Activated CD4-positive, CD25-positive, alpha-beta regulatory T cell treated with anti-CD3 and anti-CD28 coated beads, Interleukin-2, amount 50 U/mL, for 16 hours (primary cell): ENCODE results near the gene DPH1.

Experiments used
- DNase-seq: peaks from one replicate; pipeline ENCODE4 v3.0.0-alpha.2; 2020; ENCODE audit warnings: low read depth, low spot score

DPH1 gene

DNA sequence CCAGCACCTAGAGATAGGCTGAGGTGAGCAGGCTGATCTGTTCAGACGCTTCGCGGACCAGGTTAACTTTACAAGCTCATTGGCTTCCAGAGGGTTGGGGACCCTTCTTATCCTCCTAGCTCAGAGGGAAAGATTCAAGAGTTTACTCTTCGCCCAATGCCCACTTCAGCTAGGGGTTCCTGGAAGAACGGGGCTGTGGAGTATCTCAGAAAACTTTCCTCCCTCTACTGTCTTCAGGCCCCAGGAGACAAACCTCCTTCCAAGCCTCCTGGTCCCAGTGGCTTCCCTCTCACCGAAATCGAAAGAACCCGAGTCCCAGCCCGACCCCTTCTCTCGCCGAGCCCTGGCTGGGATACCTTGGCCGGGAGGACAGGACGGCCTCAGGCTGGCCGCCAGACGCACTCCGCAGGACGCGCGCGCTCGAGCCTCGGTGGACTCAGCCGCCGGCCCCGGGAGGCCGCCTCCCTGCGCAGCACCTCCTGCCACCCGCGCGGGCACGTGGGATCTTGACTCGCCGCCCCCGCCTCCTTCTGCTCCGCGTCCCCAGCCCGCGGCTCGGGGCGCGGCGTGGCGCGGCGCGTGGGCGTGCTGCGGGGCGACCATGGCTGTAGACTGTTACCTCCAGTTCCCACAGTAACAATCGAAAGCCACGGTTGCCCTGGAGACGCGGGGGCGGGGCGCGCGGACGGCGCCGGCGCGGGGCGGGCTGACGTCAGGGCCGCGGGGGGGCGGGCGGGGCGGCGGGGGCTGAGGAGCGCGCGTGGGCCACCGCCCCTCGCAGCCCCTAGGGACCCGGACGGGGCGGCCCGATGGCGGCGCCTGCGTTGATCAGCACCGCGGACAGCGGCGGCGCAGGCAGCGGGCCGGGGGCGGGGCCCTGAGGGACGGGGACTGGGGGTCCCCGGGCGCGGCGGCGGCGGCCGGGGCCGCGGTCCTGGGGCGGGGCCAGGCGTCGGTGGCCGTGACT, 19.7 kb downstream of the DPH1 start:
- DNase-seq: peak; percentile 80

DNA sequence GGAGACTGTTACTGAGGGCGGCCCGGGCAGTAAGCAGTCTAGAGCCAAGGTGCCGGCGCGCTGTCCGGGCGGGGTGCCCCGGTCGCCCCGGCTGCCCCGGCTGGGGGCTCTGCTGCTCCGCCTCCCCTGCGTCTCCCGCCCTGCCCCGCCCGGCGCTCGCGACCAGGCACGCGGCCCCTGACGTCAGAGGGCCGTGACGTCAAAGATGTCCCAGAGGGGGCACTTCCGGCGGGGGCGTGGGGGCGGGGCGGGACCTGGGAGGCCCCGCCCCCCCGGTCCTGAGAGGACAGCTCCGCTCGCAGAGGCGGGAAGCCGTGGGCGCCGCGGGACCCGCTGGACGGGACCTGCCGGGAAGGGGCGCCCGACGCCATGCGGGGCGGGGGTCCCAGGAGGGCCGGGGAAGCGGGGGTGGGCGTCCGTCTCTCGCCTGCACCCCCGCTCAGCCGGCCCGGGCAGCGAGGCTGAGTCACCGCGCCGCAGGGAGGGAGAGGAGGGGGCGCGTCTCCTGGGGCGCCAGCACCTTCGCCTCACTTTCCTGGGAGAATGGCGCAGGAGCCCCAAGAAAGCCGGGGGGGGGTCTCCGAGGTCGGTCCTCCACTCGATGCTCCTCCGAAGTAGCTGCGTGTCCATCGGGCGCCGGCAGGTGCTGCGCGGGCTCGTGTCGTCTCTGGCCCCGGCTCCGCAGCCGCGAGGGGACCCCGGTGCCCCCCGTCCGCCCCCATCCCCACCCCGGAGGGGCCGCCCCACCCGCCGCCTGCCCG, 20.5 kb downstream of the DPH1 start:
- DNase-seq: no peak

DNA sequence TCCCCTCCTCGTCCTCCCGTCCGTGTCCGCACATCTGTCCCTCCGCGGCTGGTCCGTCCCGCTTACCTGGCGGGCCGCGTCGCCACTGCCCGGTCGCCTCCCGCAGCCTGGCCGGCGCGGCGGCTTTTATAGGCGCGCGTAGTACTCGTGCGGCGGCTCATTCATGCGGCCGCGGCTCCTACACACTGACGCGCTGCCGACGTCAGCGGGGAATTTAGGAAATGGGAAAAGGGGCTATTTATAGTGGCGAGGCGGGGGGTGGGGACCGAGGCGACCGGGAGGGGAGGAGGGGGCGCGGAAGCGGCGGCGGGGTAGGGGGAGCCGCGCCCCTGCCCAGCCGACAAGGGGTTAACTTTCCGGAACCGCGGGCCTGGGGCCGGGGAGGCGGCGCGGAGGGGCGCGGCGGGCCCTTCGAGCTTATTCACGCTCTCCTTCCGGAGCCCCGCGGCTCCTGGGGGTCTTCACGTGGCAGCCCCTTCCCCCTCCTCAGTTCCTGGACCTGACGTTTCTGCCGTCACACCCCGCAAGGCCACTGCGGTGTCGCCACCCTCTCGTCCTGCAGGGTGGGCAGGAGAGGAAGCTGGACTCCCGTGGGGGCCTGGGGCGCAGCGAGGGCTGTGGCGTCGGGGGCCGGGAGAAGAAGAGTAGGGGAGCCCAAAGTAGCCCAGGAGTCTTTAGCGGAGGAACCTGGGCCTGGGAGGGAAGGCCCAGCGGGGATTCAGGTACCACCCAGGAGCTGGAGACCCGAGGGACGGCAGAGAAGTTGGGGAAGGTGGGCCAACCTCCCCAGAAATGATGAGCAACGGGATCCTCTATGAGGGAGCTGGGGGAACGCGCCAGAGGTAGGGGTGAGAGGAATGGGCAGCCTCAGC, 21.3 kb downstream of the DPH1 start:
- no peak for DNase-seq

DNA sequence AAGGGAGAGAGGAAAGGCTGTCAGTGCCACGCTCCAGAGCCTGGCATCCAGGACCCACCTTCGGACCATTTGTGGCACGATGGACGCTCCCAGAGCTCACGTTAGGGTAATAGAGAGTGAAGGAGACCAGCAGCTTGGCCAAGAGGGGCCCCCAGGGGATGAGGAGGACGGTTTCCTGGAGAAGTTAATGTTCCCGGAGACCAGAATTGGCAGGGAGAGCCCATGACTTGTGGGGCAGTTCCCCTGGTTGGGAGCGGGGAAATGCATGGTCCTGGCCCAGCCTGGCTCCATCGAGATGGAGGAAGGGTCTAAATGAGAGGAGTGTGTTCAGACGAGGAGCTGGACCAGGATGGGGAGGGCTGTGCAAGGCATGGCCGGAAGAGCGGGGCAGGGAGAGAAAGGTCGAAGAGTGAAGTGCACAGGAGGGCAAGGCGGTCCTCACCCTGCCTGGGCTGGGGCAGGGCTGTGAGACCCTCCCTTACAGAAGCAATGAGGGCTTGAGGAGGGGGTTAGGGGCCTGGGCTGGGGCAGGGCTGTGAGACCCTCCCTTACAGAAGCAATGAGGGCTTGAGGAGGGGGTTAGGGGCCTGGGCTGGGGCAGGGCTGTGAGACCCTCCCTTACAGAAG, 22.1 kb downstream of the DPH1 start:
- no peak for DNase-seq

DNA sequence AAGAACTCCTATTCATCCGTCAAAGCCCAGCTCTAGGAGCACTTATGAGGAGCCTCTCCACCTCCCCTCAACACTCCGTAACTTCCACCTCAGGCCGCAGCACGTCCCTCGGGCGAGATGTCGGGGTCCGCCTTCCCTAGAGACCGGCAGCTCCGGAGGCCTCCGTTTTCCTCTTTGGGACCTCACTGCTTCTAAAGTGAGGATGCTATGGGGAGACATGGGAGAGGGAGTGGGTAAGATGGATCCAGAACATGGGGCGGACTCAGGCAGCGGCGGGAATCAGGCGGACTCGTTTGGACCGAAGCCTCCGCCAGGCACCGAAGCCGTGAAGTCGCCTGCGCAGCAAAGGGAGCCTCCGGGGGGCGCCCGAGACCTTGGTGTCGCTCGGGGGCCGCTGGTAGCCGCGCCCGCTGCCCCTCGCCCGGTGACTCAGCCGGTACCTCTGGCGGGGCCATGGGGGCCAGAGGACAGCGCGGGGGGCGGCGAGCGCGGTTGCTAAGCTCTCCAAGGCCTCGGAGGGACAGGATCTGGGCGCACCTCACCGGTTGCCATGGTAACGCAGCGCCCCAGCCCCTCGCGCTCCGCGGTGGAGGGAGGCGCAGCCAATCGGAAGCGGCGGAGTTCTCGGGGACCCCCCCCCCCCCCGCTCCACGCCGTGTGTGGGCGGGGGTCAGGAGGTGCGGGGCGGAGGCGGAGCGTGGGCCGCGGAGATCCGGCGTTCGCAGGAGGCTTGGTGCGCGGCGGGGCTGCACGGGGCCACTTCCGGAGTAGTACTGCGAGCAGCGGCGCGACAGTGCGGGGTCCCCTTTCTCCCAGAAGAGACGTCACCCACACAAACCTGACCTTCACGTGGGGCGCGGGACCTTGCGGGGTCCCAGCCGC, 23.7 kb downstream of the DPH1 start:
- DNase-seq: no peak

DNA sequence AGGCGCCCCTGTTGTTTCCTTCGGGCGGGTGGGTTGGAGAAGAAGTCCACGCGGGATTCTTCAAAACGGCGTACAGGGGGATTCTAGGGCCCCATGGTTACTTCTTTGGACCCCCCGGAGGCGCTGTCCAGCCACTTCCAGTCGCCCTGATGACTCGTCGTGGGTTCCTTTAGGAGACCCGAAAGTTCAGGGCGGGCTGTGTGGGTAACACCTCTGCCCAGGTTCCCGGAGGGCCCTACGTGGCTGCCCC, 24.2 kb downstream of the DPH1 start:
- no peak for DNase-seq

DNA sequence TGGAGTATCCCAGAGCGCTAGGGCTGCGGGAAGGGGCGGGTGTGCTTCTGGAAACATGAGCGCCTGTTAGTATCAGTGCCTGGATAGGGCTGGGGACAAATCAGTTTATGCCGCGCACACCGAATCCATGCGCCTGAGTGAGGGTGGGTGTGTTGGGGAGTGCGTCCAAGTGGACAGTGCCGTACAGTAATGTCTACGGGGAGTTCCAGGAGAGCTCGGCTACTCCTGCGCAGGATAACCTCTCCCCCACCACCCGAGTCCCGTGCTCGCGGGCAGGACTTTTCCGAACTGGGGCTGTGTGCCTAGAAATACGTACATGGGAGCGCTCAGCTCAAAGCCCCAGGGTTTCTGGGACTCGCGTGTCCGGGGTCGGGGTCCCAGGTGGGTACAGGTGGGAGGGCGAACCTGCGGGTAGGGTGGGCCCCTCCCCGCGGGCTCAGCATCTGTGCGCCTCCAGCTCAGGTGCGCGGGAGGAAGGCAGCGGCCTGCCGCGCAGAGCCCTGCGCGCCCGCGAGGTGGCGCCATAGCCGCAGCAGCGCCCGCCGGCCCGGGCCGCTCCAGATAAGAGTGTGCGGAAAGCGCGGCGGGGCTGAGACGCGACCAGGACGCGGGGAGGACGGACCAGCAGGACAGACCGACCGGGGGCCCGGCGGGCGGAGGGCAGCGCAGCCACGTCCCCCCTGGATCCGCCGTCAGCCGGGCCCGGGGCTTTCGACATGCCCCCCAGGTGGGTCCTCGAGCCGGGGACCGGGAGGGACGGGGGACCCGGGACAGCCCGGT, 24.7 kb downstream of the DPH1 start, which contains the start of gene HIC1:
Gene HIC1 (plus strand): TSS at position 592 of the 780 bp plus-strand sequence. CDS start 1,588 bp downstream, outside the sequence.
- peak; percentile 50 for DNase-seq

DNA sequence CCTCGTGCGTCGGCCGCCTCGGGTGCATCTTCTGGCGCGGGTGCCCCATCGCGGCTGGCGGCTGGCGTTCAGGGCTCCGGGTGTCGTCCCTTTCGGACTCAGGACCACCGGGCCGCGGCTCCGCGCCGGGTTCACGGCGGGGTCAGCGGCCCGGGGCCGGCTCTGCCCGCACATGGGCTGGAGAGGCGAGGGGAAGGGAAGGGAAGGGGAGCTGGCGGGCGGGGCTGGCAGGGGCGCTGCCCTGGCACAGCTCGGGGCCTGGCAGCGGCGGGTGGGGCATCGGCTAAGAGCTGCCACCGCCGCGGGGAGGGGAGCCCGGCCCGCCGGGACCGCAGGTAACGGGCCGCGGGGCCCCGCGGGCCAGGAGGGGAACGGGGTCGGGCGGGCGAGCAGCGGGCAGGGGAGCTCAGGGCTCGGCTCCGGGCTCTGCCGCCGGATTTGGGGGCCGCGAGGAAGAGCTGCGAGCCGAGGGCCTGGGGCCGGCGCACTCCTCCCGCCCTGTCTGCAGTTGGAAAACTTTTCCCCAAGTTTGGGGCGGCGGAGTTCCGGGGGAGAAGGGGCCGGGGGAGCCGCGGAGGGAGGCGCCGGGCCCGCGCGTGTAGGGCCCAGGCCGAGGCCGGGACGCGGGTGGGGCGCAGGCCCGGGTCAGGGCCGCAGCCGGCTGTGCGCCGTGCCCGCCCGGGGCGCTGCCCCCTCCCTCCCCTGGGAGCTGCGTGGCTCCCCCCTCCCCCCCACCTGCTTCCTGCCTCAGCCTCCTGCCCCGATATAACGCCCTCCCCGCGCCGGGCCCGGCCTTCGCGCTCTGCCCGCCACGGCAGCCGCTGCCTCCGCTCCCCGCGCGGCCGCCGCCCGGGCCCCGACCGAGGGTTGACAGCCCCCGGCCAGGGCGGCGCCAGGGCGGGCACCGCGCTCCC, 25.6 kb downstream of the DPH1 start:
- no peak for DNase-seq

DNA sequence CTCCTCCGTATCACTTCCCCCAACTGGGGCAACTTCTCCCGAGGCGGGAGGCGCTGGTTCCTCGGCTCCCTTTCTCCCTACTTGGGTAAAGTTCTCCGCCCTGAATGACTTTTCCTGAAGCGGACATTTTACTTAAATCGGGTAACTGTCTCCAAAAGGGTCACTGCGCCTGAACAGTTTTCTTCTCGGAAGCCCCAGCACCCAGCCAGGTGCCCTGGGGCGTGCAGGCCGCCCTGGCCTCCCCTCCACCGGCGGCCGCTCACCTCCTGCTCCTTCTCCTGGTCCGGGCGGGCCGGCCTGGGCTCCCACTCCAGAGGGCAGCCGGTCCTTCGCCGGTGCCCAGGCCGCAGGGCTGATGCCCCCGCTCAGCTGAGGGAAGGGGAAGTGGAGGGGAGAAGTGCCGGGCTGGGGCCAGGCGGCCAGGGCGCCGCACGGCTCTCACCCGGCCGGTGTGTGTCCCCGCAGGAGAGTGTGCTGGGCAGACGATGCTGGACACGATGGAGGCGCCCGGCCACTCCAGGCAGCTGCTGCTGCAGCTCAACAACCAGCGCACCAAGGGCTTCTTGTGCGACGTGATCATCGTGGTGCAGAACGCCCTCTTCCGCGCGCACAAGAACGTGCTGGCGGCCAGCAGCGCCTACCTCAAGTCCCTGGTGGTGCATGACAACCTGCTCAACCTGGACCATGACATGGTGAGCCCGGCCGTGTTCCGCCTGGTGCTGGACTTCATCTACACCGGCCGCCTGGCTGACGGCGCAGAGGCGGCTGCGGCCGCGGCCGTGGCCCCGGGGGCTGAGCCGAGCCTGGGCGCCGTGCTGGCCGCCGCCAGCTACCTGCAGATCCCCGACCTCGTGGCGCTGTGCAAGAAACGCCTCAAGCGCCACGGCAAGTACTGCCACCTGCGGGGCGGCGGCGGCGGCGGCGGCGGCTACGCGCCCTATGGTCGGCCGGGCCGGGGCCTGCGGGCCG, 26.5 kb downstream of the DPH1 start:
- DNase-seq: no peak

DNA sequence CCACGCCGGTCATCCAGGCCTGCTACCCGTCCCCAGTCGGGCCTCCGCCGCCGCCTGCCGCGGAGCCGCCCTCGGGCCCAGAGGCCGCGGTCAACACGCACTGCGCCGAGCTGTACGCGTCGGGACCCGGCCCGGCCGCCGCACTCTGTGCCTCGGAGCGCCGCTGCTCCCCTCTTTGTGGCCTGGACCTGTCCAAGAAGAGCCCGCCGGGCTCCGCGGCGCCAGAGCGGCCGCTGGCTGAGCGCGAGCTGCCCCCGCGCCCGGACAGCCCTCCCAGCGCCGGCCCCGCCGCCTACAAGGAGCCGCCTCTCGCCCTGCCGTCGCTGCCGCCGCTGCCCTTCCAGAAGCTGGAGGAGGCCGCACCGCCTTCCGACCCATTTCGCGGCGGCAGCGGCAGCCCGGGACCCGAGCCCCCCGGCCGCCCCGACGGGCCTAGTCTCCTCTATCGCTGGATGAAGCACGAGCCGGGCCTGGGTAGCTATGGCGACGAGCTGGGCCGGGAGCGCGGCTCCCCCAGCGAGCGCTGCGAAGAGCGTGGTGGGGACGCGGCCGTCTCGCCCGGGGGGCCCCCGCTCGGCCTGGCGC, 27.3 kb downstream of the DPH1 start:
- no peak for DNase-seq

DNA sequence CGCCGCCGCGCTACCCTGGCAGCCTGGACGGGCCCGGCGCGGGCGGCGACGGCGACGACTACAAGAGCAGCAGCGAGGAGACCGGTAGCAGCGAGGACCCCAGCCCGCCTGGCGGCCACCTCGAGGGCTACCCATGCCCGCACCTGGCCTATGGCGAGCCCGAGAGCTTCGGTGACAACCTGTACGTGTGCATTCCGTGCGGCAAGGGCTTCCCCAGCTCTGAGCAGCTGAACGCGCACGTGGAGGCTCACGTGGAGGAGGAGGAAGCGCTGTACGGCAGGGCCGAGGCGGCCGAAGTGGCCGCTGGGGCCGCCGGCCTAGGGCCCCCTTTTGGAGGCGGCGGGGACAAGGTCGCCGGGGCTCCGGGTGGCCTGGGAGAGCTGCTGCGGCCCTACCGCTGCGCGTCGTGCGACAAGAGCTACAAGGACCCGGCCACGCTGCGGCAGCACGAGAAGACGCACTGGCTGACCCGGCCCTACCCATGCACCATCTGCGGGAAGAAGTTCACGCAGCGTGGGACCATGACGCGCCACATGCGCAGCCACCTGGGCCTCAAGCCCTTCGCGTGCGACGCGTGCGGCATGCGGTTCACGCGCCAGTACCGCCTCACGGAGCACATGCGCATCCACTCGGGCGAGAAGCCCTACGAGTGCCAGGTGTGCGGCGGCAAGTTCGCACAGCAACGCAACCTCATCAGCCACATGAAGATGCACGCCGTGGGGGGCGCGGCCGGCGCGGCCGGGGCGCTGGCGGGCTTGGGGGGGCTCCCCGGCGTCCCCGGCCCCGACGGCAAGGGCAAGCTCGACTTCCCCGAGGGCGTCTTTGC, 28.0 kb downstream of the DPH1 start:
- DNase-seq: no peak

DNA sequence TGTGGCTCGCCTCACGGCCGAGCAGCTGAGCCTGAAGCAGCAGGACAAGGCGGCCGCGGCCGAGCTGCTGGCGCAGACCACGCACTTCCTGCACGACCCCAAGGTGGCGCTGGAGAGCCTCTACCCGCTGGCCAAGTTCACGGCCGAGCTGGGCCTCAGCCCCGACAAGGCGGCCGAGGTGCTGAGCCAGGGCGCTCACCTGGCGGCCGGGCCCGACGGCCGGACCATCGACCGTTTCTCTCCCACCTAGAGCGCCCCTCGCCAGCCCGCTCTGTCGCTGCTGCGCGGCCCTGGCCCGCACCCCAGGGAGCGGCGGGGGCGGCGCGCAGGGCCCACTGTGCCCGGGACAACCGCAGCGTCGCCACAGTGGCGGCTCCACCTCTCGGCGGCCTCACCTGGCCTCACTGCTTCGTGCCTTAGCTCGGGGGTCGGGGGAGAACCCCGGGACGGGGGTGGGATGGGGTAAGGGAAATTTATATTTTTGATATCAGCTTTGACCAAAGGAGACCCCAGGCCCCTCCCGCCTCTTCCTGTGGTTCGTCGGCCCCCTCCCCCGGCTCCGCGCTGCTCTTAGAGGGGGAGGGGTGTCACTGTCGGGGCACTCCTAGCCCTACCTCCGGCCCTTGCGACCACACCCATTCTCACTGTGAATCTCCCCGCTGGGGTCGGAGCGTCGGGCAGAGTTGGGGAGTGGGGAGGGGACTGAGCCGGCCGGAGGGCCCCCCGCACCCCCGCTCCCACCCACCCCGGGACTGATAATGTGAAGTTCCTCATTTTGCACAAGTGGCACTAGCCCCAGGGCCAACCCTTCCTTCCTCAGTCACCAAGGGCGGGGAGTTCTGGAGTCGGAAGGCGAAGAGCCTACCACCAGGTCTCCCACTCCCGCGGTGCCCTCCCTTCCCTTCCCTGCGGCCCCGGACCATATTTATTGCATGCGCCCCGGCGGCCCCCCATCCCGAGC, 28.9 kb downstream of the DPH1 start:
- no peak for DNase-seq

DNA sequence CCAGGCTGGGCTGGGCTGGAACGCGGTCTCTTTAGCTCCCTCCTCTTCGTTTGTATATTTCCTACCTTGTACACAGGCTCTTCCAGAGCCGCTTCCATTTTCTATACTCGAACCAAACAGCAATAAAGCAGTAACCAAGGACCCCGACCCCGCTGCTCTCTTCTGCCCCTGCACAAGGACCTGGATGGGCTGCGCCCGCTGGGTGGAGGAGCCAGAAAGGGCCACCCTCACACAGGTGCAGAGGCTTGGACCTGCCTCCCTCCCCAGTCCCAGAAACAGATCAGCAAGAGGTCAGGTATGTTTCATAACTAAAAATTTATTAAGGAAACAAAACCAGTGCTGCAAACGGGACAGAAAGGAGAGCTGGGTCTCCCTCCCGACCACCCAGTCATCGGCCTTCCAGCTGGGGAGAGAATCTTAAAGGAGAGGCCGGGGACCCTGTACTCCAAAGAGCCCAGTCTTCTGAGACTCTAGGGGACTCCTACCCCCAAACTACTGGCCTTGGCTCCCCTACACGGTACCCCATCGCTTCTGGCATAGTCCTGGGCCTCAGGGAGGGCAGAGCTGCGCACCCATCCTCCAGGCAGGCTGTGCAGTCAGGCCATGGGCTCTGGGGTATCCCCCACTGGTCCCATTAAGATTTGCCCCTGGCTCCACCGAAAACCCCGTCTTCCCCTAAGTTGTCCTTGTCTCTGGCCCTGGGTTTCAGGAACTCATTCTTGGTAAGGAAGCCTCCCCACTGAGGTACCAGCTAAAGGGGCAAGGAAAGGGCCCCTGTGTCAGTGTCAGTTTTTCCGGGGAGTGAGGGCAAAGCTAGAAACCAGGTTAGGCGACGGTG, 29.8 kb downstream of the DPH1 start:
- DNase-seq: no peak

DNA sequence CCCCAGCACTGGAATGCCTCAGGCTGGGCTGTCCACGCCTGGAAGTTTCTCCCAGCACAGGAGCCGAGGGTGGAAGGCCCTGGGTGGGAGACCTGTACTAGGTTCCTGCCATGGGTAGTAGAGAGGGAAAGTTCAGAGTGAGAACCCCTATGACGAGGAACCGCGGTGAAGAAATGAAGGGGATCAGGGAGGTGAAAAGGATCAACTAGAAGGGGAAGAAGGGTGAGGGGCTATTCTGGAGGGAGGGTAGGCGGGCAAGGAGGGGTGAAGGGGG, 30.4 kb downstream of the DPH1 start:
- DNase-seq: no peak
